DMS53 treated with DMSO at 0.1 percent for 48 hours (cell line): Measurements from ENCODE around the gene RBFOX2.

ENCODE experiments used
- DNase-seq: peaks from one replicate; lab custom pipeline; 2025; ENCODE audit not compliant: unreplicated experiment; lab: John Stamatoyannopoulos, UW

RBFOX2 gene

DNA sequence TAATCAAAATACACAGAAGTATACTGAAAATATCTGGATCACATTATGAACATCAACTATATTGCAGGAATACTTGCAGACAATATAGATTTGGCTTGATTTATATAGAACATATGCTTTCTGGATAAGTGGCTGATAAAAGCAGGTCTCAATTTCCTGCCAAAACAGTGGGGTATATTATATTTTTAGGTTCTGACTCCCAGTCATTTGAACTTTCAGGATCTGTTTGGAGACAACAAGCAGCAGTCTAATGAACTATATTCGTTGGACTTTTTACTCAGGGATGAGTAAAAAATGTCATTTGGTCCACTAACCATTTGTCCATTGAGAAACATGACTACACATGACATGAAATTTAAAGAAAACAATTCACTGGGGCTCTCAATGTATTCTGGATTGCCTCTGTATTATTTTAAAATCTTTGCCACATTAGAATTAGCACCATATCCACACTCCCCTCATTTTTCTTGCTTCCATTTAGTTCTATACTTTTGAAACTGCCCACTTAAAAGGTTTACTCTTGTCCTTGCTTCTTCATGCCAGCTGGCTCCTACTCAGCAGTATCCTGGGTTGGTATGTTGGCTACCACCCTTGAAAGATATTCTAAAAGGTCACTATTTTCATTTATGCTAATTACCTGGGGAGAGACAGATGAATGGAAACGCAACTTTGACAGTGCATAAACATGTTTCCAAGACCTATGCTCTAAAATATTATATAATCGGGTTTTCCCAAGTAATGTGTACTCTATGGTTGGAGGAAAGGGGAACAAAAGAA, 157.9 kb downstream of the RBFOX2 start:
- no peak for DNase-seq

DNA sequence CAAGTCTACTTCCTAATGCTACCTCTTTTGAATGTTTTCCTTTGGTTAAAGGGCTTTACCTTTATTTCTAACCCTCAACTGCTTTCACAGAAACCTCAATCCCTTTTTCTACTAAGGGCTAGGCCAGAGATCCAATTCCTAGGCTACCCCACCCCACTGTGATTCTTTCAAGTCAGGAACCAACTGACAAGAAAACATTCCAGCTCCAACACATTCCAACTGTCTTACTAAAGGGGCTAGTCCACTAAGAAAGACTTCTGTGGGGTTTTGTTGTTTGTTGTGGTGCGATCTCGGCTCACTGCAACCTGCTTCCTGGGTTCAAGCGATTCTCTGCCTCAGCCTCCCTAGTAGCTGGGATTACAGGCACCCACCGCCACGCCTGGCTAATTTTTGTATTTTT, 159.7 kb downstream of the RBFOX2 start:
- no peak for DNase-seq

DNA sequence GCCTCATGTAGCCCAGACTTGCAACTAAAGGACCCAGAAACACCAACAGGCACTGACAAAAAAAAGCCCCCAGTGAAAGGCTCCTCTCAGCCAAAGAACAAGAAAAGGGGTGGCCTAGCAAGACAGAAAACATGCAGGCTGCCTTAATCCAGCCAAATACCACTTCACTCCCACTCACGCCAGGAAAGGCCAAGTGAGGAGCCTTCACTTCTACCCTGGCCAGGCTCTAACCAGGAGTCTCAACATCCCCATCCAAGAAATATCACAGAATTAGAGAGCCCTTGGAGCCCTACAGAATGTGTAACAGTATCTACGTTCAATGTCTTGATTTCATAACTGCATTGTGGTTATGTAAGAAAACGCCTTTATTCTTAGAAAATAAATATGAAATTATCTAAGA, 162.0 kb downstream of the RBFOX2 start:
- DNase-seq: no peak

DNA sequence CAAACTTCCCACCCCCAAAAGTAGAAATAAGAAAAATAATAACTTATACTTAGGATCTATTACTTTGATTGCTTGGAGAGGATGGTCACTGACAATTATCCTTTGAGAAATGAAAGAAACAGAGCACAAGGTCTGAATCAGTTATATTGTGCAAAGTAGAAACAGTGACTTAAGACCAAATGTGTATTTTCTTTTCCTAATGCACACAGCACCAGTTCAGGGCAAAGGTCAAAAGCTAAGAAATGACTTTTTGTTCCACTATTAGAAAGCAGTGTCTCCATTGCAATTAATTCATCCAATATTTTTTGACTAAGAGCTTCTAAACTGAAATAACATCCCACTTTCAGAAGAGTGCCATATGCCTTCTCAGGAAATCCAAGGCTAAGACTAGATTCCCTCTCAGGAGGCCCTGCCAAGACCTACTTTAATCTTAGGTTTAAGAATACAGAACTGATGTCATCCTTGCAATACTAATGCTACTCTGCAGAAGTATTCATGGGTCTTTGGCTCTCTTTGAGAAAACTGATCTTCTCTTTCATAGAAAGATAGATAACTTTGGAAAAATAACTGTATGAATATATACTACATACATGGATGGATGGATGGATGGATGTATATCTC, 164.0 kb downstream of the RBFOX2 start:
- no peak for DNase-seq

DNA sequence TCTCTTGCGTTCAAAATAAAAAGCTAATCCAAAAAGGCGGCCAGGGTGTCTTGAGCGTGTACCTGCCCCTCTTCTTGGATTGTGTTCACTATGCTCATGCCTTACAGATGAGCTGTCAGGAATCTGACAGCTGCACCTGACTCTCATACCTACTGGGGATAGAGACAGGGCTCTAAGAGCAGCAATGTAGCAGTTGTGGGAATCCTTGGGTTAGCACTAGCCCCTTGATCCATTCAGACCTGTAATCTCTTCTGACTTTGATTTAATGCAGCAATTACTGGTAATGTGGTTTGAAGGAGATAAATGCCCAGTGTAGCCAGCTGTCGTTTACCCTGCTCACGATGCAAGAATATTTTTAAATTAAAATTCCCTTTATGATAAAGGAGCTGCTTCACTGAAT, 165.2 kb downstream of the RBFOX2 start:
- DNase-seq: no peak

DNA sequence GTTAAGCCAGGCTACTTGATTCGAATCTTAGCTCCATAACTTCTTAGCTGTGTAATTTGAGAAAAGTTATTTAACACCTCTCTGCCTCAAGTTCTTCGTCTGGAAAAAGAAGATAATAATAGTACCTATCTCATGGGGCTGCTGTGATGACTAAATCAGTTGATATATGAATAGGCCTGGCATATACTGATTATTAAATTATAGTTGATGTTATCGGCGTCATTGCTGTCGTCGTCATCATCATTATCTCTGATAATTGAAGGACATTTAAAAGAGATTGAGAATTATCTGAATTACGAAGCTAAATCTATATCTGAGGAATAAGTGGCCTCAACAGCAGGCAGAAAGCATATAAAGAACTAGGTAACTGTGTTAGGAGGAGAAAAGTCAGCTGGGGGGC, 165.9 kb downstream of the RBFOX2 start:
- no peak for DNase-seq

DNA sequence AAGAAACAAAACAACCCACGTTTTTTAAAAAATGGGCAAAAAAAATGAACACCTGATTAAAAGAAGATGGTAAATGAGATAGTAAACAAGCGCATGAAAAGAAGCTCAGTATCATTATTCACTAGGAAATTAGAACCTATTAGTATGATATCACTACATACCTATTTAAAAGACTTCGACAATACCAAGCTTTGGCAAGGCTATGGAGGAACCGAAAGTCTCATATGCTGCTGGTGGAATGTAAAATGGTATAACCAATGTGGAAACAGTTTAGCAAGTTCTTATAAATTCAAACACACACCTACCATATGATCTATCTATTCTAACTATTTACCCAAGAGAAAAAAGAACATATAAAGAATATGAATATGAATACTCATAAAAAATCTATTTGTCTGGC, 167.2 kb downstream of the RBFOX2 start:
- DNase-seq: no peak

DNA sequence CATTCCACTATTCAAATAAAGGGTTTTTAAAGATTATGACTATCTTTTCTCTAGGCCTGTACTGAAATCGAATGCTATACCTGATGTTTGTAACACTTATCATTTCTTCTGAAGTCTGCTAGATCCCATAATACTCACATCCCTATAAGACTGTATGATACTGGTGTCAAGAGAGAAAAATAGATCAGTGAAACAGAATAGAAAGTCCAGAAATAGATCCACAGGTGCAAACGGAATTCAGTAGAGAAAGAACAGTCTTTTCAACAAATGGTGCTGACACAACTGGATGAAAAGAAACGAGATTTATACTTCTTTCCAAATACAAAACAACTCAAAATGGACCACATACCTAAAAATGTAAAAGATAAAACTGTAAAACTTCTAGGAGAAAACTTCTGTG, 167.8 kb downstream of the RBFOX2 start:
- no peak for DNase-seq

DNA sequence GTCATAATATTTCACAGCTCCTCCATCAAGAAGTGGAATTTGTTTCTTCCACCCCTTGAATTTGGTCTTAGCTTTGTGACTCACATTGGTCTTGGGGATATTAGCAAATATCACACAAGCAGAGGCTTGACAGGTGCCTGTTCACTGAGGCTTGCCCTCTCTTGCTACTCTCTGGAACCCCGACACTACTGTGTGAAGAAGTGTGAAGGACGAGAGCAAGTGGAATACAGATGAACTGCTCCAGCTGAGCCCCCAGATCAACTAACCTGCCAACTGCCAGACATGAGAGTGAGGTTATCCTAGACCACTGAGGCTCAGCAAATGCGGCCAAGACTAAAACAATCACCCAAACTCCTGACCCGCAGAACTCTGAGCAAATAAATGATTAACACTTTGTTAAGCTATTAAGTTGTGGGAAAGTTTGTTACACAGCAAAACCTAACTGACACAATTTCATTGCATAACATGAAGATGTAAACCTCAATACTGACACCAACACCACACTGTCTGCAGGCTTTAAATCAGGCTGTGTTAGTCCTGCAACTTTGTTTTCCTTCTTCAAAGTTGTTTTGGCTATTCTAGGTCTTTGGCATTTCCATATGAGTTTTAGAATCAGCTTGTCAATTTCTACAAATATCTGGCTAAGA, 168.4 kb downstream of the RBFOX2 start:
- DNase-seq: no peak

DNA sequence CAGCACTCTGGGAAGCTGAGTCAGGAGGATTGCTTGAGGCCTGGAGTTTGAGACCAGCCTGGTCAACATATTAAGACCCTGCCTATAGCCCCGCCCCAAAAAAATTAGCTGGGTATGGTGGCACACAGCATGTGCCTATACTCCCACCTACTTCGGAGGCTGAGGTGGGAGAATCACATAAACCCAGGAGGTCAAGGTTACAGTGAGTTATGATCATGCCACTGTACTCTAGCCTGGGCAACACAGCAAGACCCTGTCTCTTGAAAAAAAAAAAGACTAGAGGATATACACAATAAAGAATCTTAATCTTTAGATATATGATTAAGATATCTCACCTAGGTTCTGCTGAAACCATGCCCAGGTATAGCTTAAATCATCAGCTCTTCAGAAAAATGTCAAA, 174.3 kb downstream of the RBFOX2 start:
- no peak for DNase-seq

DNA sequence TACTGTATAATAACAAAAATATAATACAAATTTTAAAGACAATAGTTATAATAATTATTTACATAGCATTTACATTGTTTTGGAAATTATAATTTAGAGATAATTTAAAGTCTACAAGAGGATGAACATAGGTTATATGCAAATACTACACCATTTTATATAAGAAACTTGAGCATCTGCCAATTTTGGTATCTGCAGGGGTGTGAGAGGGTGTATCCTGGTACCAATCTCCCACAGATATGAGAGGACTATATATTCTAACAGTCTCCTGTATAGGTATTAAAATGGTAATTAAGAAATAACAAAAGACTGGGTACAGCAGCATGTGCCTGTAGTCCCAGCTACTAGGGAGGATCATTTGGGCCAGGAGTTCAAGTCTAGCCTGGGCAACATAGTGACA, 176.5 kb downstream of the RBFOX2 start:
- DNase-seq: no peak

DNA sequence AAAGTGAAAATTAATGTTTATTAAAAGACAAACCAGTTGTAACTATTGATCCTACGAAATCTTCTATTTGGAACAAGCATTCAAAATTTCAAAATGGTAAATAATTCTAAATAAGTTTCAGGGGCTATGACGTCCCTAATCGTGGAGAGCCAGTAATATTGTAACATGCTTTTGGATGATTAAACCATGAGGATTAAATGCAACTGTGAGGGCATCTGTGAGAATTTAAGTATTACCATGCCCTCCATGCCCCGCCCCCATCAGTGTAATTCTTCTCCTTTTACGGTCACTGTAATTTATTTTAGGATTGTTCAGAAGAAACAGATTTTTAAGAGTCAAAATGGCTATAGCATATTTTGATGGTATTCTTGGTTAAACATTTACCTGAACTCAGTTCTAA, 177.8 kb downstream of the RBFOX2 start:
- DNase-seq: no peak

DNA sequence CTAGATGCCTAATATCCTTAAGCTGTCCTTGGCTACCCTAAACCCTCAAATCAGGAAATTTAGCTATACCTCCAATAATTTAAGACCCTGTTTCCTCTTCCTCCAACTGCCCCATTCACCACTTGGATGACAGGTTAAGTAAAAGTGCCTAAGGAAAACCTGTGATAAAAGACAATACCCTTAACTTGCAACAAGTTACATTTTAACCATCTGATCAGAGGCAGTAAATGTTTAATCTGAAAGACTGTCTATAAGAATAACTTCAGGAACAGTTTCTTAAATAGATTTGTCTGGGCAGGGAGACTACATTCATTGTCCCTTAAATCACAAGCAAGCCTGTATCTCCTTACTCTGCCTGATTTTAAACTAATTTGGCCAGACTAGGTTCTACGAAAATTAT, 181.8 kb downstream of the RBFOX2 start:
- no peak for DNase-seq

DNA sequence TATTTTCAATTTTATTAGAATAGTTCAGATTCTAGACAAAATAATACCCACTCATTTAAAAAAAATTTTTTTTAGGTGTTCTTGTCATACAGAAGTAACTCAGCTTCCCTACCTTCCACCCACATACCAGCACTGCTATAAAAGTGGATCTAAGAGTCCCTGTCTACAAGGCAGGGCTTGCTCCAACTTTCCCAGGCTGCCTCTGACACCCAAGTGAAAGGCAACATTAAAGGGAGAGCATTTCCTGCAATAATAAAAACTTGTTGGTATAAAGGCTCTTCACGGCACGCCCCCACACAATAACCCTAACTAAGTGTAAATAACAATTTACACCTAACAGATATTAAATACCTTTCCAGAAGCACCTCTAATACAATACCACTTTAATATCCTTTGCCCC, 183.7 kb downstream of the RBFOX2 start:
- no peak for DNase-seq

DNA sequence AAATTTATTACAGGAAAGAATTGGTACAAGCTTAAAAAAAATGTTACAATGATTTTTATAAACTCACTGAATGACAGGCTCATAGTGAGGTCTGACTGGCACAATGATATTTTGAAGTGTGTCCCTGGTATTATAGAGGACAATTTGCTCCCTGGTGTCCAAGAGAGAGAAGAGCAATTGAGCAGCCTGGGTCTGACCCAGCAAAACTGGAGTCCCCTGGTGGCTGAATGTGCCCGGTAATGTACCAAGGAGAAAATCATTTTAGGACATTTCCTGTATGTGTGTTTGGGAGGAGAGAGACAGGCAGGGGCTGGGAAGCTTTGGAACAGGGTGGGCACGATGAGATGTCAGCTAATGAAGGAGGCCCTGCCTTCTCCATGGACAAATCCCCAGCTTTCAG, 185.7 kb downstream of the RBFOX2 start:
- DNase-seq: no peak

DNA sequence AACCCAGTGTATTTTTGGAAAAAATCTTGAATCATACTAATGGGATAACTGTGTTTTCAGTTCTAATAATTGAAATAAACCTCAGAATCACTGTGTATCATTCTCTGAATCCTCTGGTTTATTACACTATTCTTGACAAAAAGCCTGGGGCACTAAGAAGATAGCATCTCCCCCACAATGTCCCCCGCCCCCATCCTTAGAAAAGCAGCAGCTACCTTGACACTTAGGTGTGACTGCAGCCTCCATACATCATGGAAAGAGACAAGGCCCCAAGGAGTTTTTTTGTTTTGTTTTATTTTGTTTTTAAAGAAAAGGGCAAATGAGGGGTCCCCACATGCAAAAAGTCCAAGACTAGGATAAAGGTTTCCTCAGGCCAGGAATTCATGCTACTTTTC, 186.1 kb downstream of the RBFOX2 start:
- DNase-seq: no peak

DNA sequence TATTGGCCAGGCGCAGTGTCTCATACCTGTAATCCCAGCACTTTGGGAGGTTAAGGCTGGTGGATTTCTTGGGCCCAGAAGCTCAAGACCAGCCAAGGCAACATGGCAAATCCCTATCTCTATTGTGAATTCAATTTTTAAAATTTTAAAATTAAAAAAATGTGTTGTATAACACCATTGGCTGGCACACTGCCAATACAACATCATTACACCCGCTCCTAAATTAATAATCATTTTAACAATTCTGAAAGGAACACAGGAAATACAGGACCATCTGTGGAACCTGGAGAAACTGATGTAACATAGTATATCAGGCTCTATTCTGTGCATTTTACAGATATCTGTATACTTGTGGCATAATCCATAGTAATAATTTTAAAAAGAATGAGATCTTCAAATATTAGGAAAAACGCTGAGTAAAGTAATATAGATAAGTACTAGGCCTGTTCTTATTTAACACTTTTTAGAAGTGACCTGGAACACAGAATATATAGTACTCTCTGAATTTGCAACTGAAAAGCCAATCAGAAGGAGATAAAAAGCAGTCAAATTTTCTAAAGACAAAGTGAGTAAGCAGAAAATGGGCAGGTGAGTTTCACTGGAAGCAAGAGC, 186.6 kb downstream of the RBFOX2 start:
- DNase-seq: no peak

DNA sequence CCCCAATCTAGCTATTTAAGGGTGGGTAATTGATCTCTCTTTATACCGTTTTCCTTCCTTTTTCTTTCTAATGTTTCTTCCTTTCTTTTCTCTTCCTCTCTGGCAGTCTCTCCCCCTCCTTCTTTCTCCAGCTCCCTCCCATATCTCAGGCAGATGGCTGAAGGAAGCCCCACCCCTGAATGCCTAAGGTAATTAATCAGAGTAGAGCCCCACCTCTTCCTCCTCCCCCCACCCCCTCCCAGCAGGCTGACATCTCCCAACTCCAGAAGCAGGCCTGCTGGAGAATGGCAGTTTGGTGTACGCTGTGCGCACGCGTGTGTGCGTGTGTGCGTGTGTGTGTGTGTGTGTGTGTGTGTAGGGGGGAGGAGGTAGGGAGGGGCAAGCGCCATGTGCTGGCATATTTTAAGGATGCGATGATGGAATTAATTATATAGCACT, 188.3 kb downstream of the RBFOX2 start:
- DNase-seq: peak; percentile 45

DNA sequence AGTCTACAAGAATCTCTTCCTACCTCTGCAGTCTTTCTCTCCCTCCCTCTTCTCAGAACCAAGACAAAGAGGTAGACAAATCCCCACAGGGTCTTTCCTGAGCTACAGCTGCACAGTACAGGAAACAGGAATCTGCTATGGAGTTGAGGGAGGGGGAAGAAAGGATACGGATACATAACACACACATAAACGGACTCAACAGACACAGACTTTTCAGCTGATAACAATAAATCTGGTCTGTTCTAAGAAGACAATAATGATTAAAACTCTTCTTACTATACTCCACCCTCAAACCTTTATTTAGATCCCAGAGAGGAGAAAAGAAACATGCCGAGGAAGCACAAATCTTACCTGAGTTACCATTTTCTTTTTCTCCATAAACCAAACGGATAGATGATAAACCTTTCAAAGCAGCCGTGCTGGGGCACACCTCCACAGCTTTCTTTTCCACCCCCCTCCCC, 188.8 kb downstream of the RBFOX2 start:
- DNase-seq: no peak

DNA sequence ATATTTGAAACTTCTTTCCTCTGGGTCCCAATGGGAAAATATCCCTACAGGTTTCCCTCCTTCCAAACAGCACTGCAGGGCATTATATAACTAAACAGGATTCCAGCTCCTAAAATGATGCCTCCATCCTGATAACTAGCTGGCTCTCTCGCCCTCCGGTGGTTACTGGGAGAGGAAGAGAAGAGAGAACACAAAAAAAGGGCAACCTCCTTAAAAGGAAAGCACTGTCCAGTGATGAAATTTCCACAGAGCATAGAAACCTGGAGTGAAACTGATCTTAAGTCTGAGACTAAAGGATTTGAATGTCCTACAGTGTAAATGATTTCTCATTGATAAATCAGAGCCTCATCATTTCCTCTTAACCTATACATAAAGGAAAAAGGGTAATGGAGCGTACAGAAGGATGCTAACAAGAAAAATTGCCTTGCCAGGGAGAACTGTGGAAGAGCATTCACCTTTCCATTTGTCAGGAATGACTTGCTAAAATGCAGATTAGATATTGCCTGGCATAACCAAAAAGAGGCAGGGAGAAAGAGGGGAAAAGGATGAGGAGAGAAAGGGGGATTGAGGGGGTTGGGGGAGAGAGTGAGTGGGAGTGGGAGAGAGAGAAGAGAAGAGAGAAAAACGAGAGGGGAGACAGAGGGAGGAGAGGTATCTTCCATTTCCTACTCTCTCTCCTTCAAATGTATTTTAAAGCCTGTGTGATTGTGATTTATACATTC, 189.6 kb downstream of the RBFOX2 start:
- no peak for DNase-seq

DNA sequence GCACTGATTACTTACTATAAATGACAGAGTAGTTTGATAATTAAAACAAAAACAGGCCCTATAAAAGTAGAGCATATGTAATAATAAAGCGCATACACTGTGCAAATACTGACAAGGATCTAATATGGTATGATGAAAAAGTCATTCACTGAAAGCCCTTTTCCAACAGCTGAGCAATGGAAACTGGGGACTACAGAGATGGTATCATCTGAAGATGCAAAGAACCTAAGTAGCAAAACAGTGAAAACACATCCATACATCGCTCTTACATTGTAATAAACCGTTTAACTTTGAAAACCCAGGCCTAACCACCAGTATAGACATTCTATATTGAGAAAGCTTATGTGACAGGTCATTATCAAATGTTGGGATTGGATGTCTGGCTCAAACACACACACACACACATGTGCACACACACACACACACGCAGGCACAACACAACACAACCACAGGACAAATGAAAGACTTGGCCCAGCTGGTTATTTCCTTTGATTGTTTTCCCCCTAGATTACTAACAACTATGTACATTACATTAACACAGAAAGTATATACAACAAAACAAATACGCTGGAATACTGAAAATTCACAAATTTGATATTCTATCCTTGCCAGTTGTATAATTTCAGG, 191.4 kb downstream of the RBFOX2 start:
- no peak for DNase-seq
